SK-N-SH (cell line): ENCODE results near the gene UBE2N. TPM values are rescaled to one million over a fixed set of nuclear protein-coding genes. Genes with fewer than 3 reads are reported as not detected.

Experiments
- CTCF ChIA-PET: fragments of 300-600, 350-600 bp; formaldehyde crosslinking; extraction: SDS; loops from one replicate; lab custom pipeline; 2021; lab: Yijun Ruan, JAX
- POLR2A ChIA-PET: fragments of 350-600 bp; sonication (Branson Sonifier 250); formaldehyde crosslinking; extraction: SDS; loops from one replicate; lab custom pipeline; 2020; ENCODE audit warnings: antibody characterized with exemption, inconsistent platforms; lab: Yijun Ruan, JAX
- DNase-seq: peaks from one replicate; pipeline ENCODE4 v3.0.0; 2012
- H2AFZ ChIP-seq: fragments of 200-600 bp; sonication (generic); 2 replicates; pipeline ENCODE4 v1.8.1; 2016; ENCODE audit warnings: antibody characterized with exemption, mild to moderate bottlenecking, low read depth
- H3F3A ChIP-seq: fragments of 200-600 bp; sonication (generic); replicated peaks from 2 replicates; pipeline ENCODE3; 2016; ENCODE audit warnings: antibody characterized with exemption, mild to moderate bottlenecking; ENCODE audit not compliant: insufficient read depth
- H3K27ac ChIP-seq, 2 experiments: fragments of 200-500 bp in 1 of 2; fragments of 200-600 bp in 1 of 2; sonication (Bioruptor generic) in 1 of 2; sonication (generic), shearing (Covaris generic) in 1 of 2; 2 replicates each; pipeline versions ENCODE4 v1.5.1 to v1.6.1; 2014 to 2016; ENCODE audit warnings: low read depth in 2 of 2, inconsistent platforms in 1 of 2, low read length in 1 of 2, mild to moderate bottlenecking in 1 of 2, mixed read lengths in 1 of 2
- H3K27me3 ChIP-seq: fragments of 200-600 bp; sonication (generic), shearing (Covaris generic); 2 replicates; pipeline ENCODE4 v1.6.1; 2016; ENCODE audit warnings: mixed run types; ENCODE audit not compliant: insufficient read depth
- H3K36me3 ChIP-seq, 2 experiments: fragments of 200-500 bp in 1 of 2; fragments of 200-600 bp in 1 of 2; sonication (Bioruptor generic) in 1 of 2; sonication (generic) in 1 of 2; replicated peaks in 1 of 2; 2 replicates each; pipeline versions ENCODE3 to v1.5.1; 2014 to 2016; ENCODE audit warnings: low read length in 1 of 2, mild to moderate bottlenecking in 1 of 2; ENCODE audit not compliant: insufficient read depth in 2 of 2, control insufficient read depth in 1 of 2
- H3K4me1 ChIP-seq, 2 experiments: fragments of 200-500 bp in 1 of 2; fragments of 200-600 bp in 1 of 2; sonication (Bioruptor generic) in 1 of 2; sonication (generic), shearing (Covaris generic) in 1 of 2; 2 replicates each; pipeline versions ENCODE4 v1.5.1 to v1.6.1; 2014 to 2016; ENCODE audit warnings: low read depth in 1 of 2, low read length in 1 of 2, mixed run types in 1 of 2; ENCODE audit not compliant: insufficient read depth in 2 of 2, control insufficient read depth in 1 of 2
- H3K4me2 ChIP-seq: fragments of 200-600 bp; sonication (generic), shearing (Covaris generic); 2 replicates; pipeline ENCODE4 v1.6.1; 2017; ENCODE audit warnings: mixed run types
- H3K4me3 ChIP-seq, 2 experiments: fragments of 200-500 bp in 1 of 2; fragments of 200-600 bp in 1 of 2; sonication (Bioruptor generic) in 1 of 2; sonication (generic), shearing (Covaris generic) in 1 of 2; 2 replicates each; pipeline versions ENCODE4 v1.5.1 to v1.8.1; 2014 to 2016; ENCODE audit warnings: low read depth in 2 of 2, inconsistent platforms in 1 of 2, low read length in 1 of 2, mild to moderate bottlenecking in 1 of 2, mixed read lengths in 1 of 2, moderate library complexity in 1 of 2
- H3K79me2 ChIP-seq: fragments of 200-600 bp; sonication (generic); 2 replicates; pipeline ENCODE4 v1.8.1; 2017; ENCODE audit warnings: mild to moderate bottlenecking; ENCODE audit not compliant: insufficient read depth
- H3K9ac ChIP-seq: fragments of 200-600 bp; sonication (generic); 2 replicates; pipeline ENCODE4 v1.6.1; 2017; ENCODE audit warnings: mixed run types
- H3K9me2 ChIP-seq: fragments of 200-600 bp; sonication (generic); 2 replicates; pipeline ENCODE4 v1.6.1; 2017; ENCODE audit warnings: mixed run types
- H3K9me3 ChIP-seq: fragments of 200-600 bp; sonication (generic); 2 replicates; pipeline ENCODE4 v1.6.1; 2017; ENCODE audit warnings: mixed run types, mild to moderate bottlenecking, moderate library complexity
- H4K20me1 ChIP-seq: fragments of 200-600 bp; sonication (generic); 2 replicates; pipeline ENCODE4 v1.6.1; 2017; ENCODE audit warnings: mild to moderate bottlenecking, mixed run types; ENCODE audit not compliant: insufficient read depth
- ELF1 ChIP-seq: IDR thresholded peaks from 2 replicates; pipeline ENCODE4 v1.4.0; 2012
- MXI1 ChIP-seq: IDR thresholded peaks from 2 replicates; pipeline ENCODE4 v1.6.1; 2012; ENCODE audit warnings: mild to moderate bottlenecking, low read depth, low read length, improper control_type of control experiment
- RCOR1 ChIP-seq: fragments of 150-350 bp; IDR thresholded peaks from 2 replicates; pipeline ENCODE4 v1.6.1; 2017; ENCODE audit warnings: antibody characterized with exemption, low read length
- TCF12 ChIP-seq: IDR thresholded peaks from 2 replicates; pipeline ENCODE4 v1.4.0; 2012
- WGBS: methylation state at CpG from one replicate; pipeline ENCODE4 v1.1.6; 2017; ENCODE audit warnings: low lambda C conversion rate; 5-methylcytosine and 5-hydroxymethylcytosine counted together
- polyA plus RNA-seq, 3 experiments: library from polyadenylated mRNA; depleted of rRNA; stranded (reverse); fragments of >200 nt; gene quantifications; 2 replicates each; pipeline ENCODE4 v1.2.3, GENCODE V29; 2012
- TF ChIP-seq, protein P1 (sequence below): fragments of 150-350 bp; IDR thresholded peaks from 2 replicates; pipeline ENCODE4 v1.6.1; 2016; ENCODE audit warnings: mild to moderate bottlenecking, low read depth, low read length
- TF ChIP-seq, protein P2 (sequence below): IDR thresholded peaks from 2 replicates; pipeline ENCODE4 v1.6.1; 2012; ENCODE audit warnings: mild to moderate bottlenecking, low read depth, low read length, moderate library complexity
- TF ChIP-seq, protein P3 (sequence below): fragments of 200-600 bp; sonication (generic); IDR thresholded peaks from 2 replicates; pipeline ENCODE4 v1.6.1; 2017; ENCODE audit warnings: antibody characterized with exemption, mild to moderate bottlenecking, moderate library complexity

UBE2N gene
- polyA plus RNA-seq, 1 of the 3 experiments (the other 2 are of a cell fraction) = 102 TPM

DNA sequence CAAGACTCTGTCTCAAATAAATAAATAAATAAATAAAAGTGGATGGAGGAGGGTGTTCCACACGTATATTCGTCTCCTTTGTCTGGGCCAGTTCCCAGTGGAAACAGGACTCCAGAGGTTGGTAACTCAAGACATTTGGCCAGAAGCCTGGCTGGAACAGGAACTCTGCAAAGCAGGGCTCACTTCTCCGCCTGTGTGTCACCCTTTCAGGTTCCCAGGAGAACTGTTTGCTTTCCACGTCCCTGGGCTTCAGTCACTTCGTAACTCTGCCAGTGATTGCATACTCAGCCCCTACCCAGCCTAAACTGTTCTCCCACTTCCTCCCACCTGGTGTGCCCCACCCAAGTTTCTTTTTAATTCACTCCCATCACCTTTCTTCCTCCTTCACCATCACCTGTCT is 7.0 kb upstream of the UBE2N start:
- POLR2A ChIA-PET = no interaction called here
- H3K27me3 ChIP-seq = no peaks in the 10 kb centered on the region
- H3K9me2 ChIP-seq = no peaks in the 10 kb centered on the region
- H4K20me1 ChIP-seq = no peaks in the 10 kb centered on the region
- H3K9ac ChIP-seq = no peak overlapping the region
- CTCF ChIA-PET = no interaction called here
- no peaks in the 10 kb centered on the region for H3K36me3 ChIP-seq
- no peak for DNase-seq
- TF ChIP-seq ELF1 (no peak), RCOR1 (no peak)
- TF ChIP-seq, protein P1, sequence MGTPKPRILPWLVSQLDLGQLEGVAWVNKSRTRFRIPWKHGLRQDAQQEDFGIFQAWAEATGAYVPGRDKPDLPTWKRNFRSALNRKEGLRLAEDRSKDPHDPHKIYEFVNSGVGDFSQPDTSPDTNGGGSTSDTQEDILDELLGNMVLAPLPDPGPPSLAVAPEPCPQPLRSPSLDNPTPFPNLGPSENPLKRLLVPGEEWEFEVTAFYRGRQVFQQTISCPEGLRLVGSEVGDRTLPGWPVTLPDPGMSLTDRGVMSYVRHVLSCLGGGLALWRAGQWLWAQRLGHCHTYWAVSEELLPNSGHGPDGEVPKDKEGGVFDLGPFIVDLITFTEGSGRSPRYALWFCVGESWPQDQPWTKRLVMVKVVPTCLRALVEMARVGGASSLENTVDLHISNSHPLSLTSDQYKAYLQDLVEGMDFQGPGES = no peak
- TF ChIP-seq, protein P2, sequence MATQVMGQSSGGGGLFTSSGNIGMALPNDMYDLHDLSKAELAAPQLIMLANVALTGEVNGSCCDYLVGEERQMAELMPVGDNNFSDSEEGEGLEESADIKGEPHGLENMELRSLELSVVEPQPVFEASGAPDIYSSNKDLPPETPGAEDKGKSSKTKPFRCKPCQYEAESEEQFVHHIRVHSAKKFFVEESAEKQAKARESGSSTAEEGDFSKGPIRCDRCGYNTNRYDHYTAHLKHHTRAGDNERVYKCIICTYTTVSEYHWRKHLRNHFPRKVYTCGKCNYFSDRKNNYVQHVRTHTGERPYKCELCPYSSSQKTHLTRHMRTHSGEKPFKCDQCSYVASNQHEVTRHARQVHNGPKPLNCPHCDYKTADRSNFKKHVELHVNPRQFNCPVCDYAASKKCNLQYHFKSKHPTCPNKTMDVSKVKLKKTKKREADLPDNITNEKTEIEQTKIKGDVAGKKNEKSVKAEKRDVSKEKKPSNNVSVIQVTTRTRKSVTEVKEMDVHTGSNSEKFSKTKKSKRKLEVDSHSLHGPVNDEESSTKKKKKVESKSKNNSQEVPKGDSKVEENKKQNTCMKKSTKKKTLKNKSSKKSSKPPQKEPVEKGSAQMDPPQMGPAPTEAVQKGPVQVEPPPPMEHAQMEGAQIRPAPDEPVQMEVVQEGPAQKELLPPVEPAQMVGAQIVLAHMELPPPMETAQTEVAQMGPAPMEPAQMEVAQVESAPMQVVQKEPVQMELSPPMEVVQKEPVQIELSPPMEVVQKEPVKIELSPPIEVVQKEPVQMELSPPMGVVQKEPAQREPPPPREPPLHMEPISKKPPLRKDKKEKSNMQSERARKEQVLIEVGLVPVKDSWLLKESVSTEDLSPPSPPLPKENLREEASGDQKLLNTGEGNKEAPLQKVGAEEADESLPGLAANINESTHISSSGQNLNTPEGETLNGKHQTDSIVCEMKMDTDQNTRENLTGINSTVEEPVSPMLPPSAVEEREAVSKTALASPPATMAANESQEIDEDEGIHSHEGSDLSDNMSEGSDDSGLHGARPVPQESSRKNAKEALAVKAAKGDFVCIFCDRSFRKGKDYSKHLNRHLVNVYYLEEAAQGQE = no peak
- TF ChIP-seq, protein P3, sequence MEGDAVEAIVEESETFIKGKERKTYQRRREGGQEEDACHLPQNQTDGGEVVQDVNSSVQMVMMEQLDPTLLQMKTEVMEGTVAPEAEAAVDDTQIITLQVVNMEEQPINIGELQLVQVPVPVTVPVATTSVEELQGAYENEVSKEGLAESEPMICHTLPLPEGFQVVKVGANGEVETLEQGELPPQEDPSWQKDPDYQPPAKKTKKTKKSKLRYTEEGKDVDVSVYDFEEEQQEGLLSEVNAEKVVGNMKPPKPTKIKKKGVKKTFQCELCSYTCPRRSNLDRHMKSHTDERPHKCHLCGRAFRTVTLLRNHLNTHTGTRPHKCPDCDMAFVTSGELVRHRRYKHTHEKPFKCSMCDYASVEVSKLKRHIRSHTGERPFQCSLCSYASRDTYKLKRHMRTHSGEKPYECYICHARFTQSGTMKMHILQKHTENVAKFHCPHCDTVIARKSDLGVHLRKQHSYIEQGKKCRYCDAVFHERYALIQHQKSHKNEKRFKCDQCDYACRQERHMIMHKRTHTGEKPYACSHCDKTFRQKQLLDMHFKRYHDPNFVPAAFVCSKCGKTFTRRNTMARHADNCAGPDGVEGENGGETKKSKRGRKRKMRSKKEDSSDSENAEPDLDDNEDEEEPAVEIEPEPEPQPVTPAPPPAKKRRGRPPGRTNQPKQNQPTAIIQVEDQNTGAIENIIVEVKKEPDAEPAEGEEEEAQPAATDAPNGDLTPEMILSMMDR = no peak
- WGBS = 79% methylated on average over 5 of the region's 5 CpGs
- H3K4me1 ChIP-seq = no peaks in the 10 kb centered on the region; a peak in 1 of 4 replicates
- H3K9me3 ChIP-seq = no peaks in the 10 kb centered on the region
- no peak overlapping the region for H3K27ac ChIP-seq
- no peak overlapping the region for H3K4me2 ChIP-seq
- no peaks in the 10 kb centered on the region for H3F3A ChIP-seq
- no peaks in the 10 kb centered on the region for H3K79me2 ChIP-seq
- H3K4me3 ChIP-seq = no peak overlapping the region
- H2AFZ ChIP-seq = no peak overlapping the region

DNA sequence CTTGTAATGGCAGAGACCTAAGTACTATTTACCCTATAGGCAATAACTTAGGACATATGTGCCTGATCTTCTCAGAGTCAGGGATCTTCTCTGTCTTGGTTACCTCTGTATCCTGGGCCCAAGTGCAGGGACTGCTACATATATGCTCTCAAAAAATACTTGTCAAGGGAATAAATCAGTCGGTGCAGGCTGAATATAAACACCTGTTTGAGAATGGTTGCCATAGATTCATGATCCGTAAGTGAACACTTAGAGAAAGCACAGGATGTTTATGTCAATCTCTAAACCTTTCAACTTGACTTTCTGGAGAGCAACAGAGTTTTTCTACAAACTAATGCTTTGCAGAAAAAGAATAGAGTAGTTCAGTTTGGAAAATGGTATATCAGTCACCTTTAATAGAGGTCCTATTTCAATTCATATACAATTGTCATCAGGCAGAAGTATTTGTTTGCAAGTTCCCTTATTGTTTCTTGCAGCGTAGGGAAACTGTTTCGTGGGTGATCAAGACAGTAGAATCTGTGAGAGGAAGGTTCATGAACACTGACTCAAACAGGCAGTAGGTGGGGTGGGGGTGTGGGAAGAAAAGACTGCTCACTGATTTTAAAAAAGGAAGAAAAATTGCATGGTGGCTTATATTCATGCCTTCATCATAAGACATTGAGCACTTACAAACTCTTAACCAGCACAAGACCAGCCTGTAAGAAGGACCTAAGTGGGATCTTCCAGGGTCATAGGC is 6.0 kb upstream of the UBE2N start:
- ChIA-PET POLR2A (no interaction called here), CTCF (interaction anchor here (1.0 kb wide), 1 partner anchor 654 kb away, joined by 3 read pairs; no protein-coding TSS in a partner anchor)
- Histone ChIP-seq H3K4me3 (no peak overlapping the region), H3K27ac (no peak overlapping the region), H3F3A (no peaks in the 10 kb centered on the region), H3K9me2 (no peaks in the 10 kb centered on the region), H3K79me2 (no peaks in the 10 kb centered on the region), H3K27me3 (no peaks in the 10 kb centered on the region), H3K9ac (no peak overlapping the region), H3K4me2 (no peak overlapping the region), H3K36me3 (no peaks in the 10 kb centered on the region), H2AFZ (no peak overlapping the region), H4K20me1 (no peaks in the 10 kb centered on the region), H3K4me1 (no peaks in the 10 kb centered on the region; a peak in 1 of 4 replicates), H3K9me3 (no peaks in the 10 kb centered on the region)
- TF ChIP-seq MXI1 (no peak), TCF12 (no peak)
- DNase-seq = no peak
- WGBS = 97% methylated on average over 4 of the region's 4 CpGs
